Measurements from ENCODE around the gene FKBP10. TPM values are rescaled to one million over a fixed set of nuclear protein-coding genes. Genes with fewer than 3 reads are reported as not detected.

FKBP10 gene
- total and polyA plus RNA-seq, 9 of the 15 experiments (the other 6 are each of a cell fraction or from before 2014, with no cell fraction given): 0.03 to 3.0 (median 1.4) TPM; not detected in 1

DNA sequence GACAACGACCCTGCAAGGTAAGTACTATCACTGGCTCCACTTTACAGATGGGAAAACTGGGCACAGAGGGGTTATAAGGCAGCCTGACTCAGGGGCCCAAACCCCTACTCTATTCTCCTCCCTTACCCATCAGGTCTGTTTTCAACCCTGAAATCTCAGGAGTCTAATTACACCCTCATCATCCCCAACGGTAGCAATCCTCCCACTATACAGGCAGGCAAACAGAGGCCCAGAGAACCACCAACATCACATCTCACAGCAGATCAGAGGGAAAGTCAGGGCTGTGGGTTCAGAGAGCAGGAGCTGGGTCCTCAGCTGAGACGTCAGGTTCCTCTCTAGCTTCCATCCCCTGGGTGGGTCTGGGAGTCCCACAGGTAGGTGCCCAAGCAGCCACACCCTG is 42.8 kb upstream of the FKBP10 start:
- POLR2A ChIA-PET: interaction anchor here (1.7 kb wide), 1 partner anchor 12 kb away, joined by 5 read pairs; no protein-coding TSS in a partner anchor
- TF ChIP-seq ADNP (tag; IDR thresholded peaks at IDR 0.05) (peak; percentile 60; the same call in 1 of the 2 replicates), RBM25 (IDR thresholded peaks at IDR 0.05; ENCODE audit: low read depth, low read length, severe bottlenecking) (peak; percentile 44), BCOR (IDR thresholded peaks at IDR 0.05) (peak; percentile 53; the same call in 1 of the 2 replicates)
- TF ChIP-seq, protein P1, sequence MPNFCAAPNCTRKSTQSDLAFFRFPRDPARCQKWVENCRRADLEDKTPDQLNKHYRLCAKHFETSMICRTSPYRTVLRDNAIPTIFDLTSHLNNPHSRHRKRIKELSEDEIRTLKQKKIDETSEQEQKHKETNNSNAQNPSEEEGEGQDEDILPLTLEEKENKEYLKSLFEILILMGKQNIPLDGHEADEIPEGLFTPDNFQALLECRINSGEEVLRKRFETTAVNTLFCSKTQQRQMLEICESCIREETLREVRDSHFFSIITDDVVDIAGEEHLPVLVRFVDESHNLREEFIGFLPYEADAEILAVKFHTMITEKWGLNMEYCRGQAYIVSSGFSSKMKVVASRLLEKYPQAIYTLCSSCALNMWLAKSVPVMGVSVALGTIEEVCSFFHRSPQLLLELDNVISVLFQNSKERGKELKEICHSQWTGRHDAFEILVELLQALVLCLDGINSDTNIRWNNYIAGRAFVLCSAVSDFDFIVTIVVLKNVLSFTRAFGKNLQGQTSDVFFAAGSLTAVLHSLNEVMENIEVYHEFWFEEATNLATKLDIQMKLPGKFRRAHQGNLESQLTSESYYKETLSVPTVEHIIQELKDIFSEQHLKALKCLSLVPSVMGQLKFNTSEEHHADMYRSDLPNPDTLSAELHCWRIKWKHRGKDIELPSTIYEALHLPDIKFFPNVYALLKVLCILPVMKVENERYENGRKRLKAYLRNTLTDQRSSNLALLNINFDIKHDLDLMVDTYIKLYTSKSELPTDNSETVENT (CRISPR knock-in tag; IDR thresholded peaks at IDR 0.05): no peak
- H4K20me1 ChIP-seq (replicated peaks; ENCODE audit: control insufficient read depth, insufficient read depth, low read length): peaks cover 10% of the 10 kb centered on the region; the same call in 1 of the 2 replicates
- intact Hi-C loops (cut with micrococcal nuclease): no loop called here
- CTCF ChIA-PET (ENCODE audit: low intra/inter-chr PET ratio): no interaction called here
- no peaks in the 10 kb centered on the region for H3K27me3 ChIP-seq (ENCODE audit: control insufficient read depth in 2 of 2, insufficient read depth in 2 of 2, low read length in 2 of 2)
- no peaks in the 10 kb centered on the region for H3K9me3 ChIP-seq (replicated peaks; ENCODE audit: control insufficient read depth, insufficient read depth, low read depth, low read length)
- H3K9me1 ChIP-seq (ENCODE audit: control insufficient read depth, insufficient read depth, low read length): peaks cover 3% of the 10 kb centered on the region
- WGBS (ENCODE audit: insufficient coverage, low coverage, missing lambda C conversion rate): 68% methylated on average over 3 of the region's 3 CpGs
- peaks cover 0 to 18% of the 10 kb centered on the region in 2 experiments; a peak in 2 of 5 replicates for H3K4me1 ChIP-seq (replicated peaks in 1 of 2; ENCODE audit: control insufficient read depth in 2 of 2, insufficient read depth in 2 of 2, low read length in 2 of 2)
- ATAC-seq (no peak), DNase-seq (ENCODE audit: extremely low read depth in 1 of 4, low spot score in 3 of 4) (peak in 1 of 4 experiments; percentile 12), FAIRE-seq (no peak)
- no peak overlapping the region for H3K27ac ChIP-seq (ENCODE audit: extremely low read depth, low read depth, low read length)
- H3K9ac ChIP-seq (ENCODE audit: insufficient read depth in 1 of 2, low read depth in 2 of 2, low read length in 2 of 2): no peak overlapping the region
- no TSS peak for BruUV-seq (replicated peaks)
- peaks cover 17% of the 10 kb centered on the region for H3K79me2 ChIP-seq (ENCODE audit: control insufficient read depth, insufficient read depth, low read length)
- in situ Hi-C loops (cut with MboI): no loop called here
- H3K4me2 ChIP-seq (ENCODE audit: insufficient read depth, low read length): no peak overlapping the region
- no peak overlapping the region for H3K4me3 ChIP-seq
- peaks cover 84% of the 10 kb centered on the region for H3K36me3 ChIP-seq (ENCODE audit: control insufficient read depth, insufficient read depth, low read length)
- H2AFZ ChIP-seq (ENCODE audit: low read depth, low read length): no peak overlapping the region

Data from K562 (cell line).